Measurements from ENCODE around the gene DNAH11. TPM values are rescaled to one million over a fixed set of nuclear protein-coding genes. Genes with fewer than 3 reads are reported as not detected.
"Not testable (repeated sequence)": the region's sequence is repeated elsewhere in the genome, so short reads cannot be mapped to it uniquely, and the experiment has no call there.

Gene DNAH11
- total RNA-seq, 1 donor from 2014 or later: 2.3 TPM

- intact Hi-C loops (cut with micrococcal nuclease): loop anchor here (1.0 to 5.0 kb wide), 5 partner anchors 233 to 990 kb away; partner anchors contain the start of gene SP4
Measured at GRCh38 chr7:21767300-21767900, 224.6 kb downstream of the DNAH11 start.

GRCh38 chr7:21768279-21768678 is 225.4 kb downstream of the DNAH11 start:
- intact Hi-C loops (cut with micrococcal nuclease): loop anchor here (5.0 kb wide), 3 partner anchors 341 to 991 kb away; partner anchors contain the start of gene SP4

DNA sequence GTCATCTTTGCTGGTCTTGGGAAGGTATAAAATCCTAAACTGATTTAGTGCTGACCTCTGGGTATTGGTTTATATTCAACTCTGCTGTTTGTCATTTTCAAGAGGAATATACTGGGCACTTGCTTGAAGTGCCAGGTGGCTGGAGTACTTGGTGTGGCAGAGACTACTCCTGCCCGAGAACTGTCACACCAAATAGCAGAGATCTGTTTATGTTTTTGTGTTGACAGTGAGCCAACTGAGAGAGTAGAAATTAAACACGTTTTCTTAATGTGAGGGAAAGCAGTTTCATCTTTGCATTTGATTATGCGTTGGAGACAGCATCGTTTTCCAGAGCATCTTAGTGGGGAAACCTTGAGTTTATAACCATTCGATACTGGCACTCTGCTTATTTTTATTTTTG is 228.4 kb downstream of the DNAH11 start:
- intact Hi-C loops (cut with micrococcal nuclease): no loop called here

GRCh38 chr7:21771906-21772610 is 229.2 kb downstream of the DNAH11 start:
- intact Hi-C loops (cut with micrococcal nuclease): no loop called here

DNA sequence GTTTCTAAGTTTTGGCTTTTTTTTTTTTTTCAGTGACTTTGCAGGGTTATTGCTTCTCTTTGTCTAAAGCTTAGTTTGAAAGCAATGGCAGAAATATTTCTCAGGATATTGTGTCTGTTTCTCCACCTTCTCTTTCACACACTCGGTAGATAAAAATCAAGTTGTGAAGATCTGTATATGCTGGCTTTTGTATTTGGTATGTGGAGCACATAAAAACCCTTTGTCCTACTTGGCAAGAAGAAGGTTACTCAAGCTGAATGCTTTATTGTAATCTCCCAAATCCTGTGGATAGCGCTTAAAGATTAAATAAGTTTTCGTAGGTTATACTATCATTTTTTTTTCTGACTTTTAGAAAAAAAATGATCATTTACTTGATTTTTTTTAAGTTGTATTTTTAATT is 230.5 kb downstream of the DNAH11 start:
- intact Hi-C loops (cut with micrococcal nuclease): no loop called here

GRCh38 chr7:21777921-21778320 is 235.1 kb downstream of the DNAH11 start:
- intact Hi-C loops (cut with micrococcal nuclease): no loop called here

- intact Hi-C loops (cut with micrococcal nuclease): no loop called here
Measured at GRCh38 chr7:21778953-21779352, 236.1 kb downstream of the DNAH11 start.

GRCh38 chr7:21782996-21783395 is 240.2 kb downstream of the DNAH11 start:
- intact Hi-C loops (cut with micrococcal nuclease): no loop called here

GRCh38 chr7:21784989-21785388 is 242.2 kb downstream of the DNAH11 start:
- intact Hi-C loops (cut with micrococcal nuclease): no loop called here

- intact Hi-C loops (cut with micrococcal nuclease): no loop called here
Measured at GRCh38 chr7:21805791-21806190, 263.0 kb downstream of the DNAH11 start.

DNA sequence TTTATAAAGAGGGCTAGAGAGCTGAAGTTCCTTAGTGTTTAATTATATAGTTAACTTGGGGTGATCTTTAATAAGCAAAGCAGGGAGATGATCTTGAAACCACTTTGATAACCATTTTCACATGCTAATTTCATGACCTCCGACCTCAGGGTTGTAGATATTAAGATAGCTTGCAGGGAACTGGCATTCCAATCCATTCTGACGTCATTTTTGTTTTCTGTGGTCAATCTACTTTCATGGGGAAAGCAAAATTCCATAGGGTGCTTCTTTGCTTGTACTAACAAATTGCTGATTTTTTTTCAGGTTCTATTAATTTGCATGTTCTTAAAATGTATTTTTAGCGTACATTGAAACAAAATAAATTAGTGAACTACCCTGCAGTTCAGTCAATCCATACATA is 263.5 kb downstream of the DNAH11 start:
- intact Hi-C loops (cut with micrococcal nuclease): no loop called here

- intact Hi-C loops (cut with micrococcal nuclease): no loop called here
Measured at GRCh38 chr7:21819048-21819447, 276.2 kb downstream of the DNAH11 start.

DNA sequence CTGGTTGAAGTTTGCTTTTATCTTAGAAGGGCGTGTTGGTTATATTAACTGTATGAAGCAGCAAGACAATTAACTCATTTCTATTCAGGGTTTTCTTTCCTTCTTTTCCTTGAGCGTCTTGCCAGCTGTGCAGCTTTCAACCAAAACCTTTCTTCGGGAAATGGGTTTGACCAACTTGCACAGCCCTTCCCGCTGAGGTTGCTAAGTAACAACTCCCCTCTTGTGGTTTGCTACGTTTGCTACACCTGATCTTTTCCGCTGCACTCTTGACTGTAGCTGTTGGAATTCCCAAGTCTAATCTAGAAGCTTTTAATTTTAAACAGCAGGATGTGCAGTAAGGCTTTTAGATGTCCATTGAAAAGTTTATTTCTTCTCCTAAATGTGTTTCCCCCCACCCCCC is 286.0 kb downstream of the DNAH11 start:
- intact Hi-C loops (cut with micrococcal nuclease): no loop called here

DNA sequence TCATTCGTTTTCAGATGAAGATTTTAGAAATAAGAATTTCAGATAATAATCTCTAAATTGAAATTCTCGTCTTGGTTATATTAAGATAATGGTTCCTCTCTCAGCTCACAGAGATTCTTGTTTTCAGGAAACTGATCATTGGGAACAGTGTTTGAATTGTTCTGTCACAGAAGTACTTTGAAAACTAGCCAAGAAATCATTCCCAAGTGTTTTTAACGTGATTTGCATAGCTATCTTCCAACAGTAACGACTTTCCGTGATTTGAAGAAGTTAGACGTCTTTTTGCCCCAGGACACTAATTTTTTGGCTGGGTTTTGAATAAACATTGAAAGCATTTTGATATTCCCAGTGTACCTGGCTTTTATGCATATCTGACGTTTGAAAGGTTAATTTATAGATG is 286.9 kb downstream of the DNAH11 start:
- intact Hi-C loops (cut with micrococcal nuclease): no loop called here

- intact Hi-C loops (cut with micrococcal nuclease): no loop called here
Measured at GRCh38 chr7:21844742-21845141, 301.9 kb downstream of the DNAH11 start.

DNA sequence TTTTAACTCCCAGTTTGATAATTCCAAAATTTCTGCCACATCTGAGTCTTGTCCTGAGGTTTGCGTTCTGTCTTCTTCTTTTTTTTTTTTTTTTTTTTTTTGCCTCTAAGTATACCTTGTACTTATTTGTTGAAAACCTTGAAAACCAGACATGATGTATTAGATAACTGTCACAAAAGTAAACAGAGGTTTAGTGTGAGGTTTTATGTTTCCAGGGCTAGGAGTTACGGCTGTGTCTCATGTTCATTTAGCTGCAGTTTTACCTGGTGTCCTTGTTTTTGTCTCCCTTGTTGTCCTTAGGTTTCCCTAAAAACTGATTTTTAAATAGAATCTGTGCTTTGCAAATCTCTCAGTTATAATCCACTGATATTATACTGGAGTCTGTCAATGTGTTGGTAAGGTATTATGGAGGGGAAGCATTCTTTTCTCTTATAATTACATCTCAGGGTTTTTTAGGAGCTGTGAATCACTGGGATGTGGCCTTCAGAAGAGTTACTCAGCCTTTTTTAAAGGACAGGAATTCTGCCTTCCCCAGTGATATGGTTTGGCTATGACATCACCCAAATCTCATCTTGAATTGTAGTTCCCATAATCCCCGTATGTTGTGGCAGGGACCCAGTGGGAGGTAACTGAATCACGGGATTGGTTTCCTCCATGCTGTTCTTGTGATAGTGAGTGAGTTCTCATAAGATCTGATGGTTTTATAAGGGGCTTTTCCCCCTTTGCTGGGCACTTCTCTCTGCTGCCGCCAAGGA is 307.9 kb downstream of the DNAH11 start:
- intact Hi-C loops (cut with micrococcal nuclease): loop anchor here (5.0 kb wide), 1 partner anchor 152 kb away; no protein-coding TSS in a partner anchor

DNA sequence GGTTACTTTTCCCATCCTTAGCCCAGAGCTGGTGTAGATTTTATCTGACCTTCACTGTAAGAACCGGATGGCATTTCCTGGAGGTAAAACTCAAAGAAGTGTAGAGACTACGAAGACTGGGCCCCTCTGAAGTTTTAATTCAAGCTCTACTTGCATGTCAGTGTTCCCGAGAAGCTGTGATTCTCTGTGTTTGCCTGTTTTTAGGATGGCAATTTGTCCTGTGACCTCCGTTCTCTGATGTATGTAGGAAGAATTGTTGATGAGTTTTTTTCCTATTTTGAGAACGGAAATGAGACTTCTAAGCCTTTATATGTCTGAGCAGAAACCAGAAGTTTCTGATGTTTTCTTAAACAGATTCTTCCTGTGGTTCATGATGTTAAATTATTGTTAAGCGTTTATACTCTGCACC is 308.7 kb downstream of the DNAH11 start:
- intact Hi-C loops (cut with micrococcal nuclease): loop anchor here (5.0 kb wide), 1 partner anchor 151 kb away; no protein-coding TSS in a partner anchor

GRCh38 chr7:21865631-21866204 is 322.9 kb downstream of the DNAH11 start:
- intact Hi-C loops (cut with micrococcal nuclease): not testable (repeated sequence)

- intact Hi-C loops (cut with micrococcal nuclease): no loop called here
Measured at GRCh38 chr7:21866731-21867130, 323.9 kb downstream of the DNAH11 start.

DNA sequence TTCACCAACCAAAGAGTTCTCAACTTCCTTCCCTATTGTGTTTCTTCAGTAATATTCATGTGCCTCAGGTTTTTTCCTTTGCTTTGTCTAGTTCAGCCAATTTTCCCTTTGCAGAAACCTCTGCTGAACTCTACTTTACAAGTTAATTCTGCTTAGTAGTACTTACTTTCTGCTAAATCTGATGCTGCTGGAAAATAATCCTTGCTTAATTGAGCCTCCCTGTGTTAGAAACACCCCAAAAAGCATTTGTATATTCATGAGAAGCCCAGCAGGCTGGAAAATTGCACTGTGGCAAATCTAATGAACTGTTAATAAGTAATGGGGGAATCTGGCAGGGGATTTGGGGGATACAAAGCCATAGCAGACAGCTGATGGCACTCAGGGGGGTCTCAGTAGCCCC is 324.4 kb downstream of the DNAH11 start:
- intact Hi-C loops (cut with micrococcal nuclease): no loop called here

- intact Hi-C loops (cut with micrococcal nuclease): no loop called here
Measured at GRCh38 chr7:21867816-21868575, 325.2 kb downstream of the DNAH11 start.
